Urinary bladder (tissue), 4 donors: ENCODE measurements around the gene VGLL2. TPM values are rescaled to one million over a fixed set of nuclear protein-coding genes. Genes with fewer than 3 reads are reported as not detected.

Experiments
- DNase-seq: peaks from one replicate; pipeline ENCODE4 v3.0.0-alpha.2; 2015; ENCODE audit errors: extremely low spot score
- H3K27ac ChIP-seq: one replicate; pipeline ENCODE4 v1.5.1; 2013; ENCODE audit warnings: low read depth, mild to moderate bottlenecking, moderate library complexity
- H3K36me3 ChIP-seq: one replicate; pipeline ENCODE4 v1.6.1; 2013; ENCODE audit warnings: mild to moderate bottlenecking, moderate library complexity; ENCODE audit not compliant: insufficient read depth
- H3K4me1 ChIP-seq: one replicate; pipeline ENCODE4 v1.6.1; 2013; ENCODE audit warnings: mild to moderate bottlenecking, moderate library complexity; ENCODE audit not compliant: insufficient read depth
- H3K4me3 ChIP-seq: one replicate; pipeline ENCODE4 v1.5.1; 2013; ENCODE audit warnings: low read depth, low read length
- WGBS: extraction: QIAGEN DNeasy Blood & Tissue Kit; methylation state at CpG from one replicate; pipeline ENCODE4 v1.1.7; 2013; 5-methylcytosine and 5-hydroxymethylcytosine counted together
- polyA plus RNA-seq: library from polyadenylated mRNA; stranded (reverse); fragments of 200-250 nt; gene quantifications from one replicate; pipeline ENCODE4 v1.2.3, GENCODE V29; 2013
- small RNA-seq: library from RNA; depleted of rRNA; stranded (forward); fragments of <200 nt; gene quantifications from one replicate; pipeline ENCODE3, GENCODE V24; 2014
- total RNA-seq: library from RNA; depleted of rRNA; stranded (reverse); fragments of >200 nt; gene quantifications from one replicate; pipeline ENCODE4 v1.2.3, GENCODE V29; 2014
- donor health status: healthy with polysubstance abuse.
- donor health status: healthy.

VGLL2 gene
- total and polyA plus RNA-seq, 2 donors, result 0.11 TPM; not detected in 1

DNA sequence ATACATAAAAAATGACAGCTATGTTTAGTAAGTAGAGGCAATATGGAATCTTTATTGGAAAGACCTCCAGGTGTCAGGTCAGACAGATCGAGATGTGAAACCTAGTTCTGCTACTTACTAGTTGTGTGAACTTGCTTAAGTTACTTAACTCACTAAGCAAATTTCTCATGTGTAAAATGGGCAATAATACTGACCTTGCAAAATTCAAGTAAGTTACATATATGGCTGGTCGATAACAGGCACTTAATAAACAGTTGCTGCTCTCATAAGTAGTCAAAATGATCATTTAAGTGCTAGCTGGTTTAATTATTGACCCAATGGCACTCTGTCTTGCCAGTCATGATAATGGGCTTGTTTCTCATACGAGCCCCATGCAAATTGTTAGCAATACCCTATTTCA, 46.0 kb downstream of the VGLL2 start:
- no peak for DNase-seq
- Histone ChIP-seq H3K36me3 (no peaks in the 10 kb centered on the region), H3K4me1 (no peaks in the 10 kb centered on the region), H3K27ac (no peak overlapping the region), H3K4me3 (no peak overlapping the region)
- WGBS, result 84% methylated on average over 3 of the region's 3 CpGs

GRCh38 chr6:117311726-117312125, 46.4 kb downstream of the VGLL2 start:
- 88% methylated on average over 1 of the region's 1 CpG for WGBS
- Histone ChIP-seq H3K27ac (no peak overlapping the region), H3K4me3 (no peak overlapping the region), H3K4me1 (no peaks in the 10 kb centered on the region), H3K36me3 (no peaks in the 10 kb centered on the region)
- DNase-seq, result no peak

- H3K4me1 ChIP-seq, result no peaks in the 10 kb centered on the region
- no peak overlapping the region for H3K27ac ChIP-seq
- WGBS, result 43% methylated on average over 4 of the region's 4 CpGs
- DNase-seq, result no peak
- H3K36me3 ChIP-seq, result no peaks in the 10 kb centered on the region
- H3K4me3 ChIP-seq, result no peak overlapping the region
Measured at GRCh38 chr6:117317261-117317660, 51.9 kb downstream of the VGLL2 start.

Small RNAs within 50 kb of the gene (small RNA-seq; reads per million reads assigned to genes)
- not detected for gene RN7SKP18

Other genes with a start within 250 kb of the VGLL2 start
- not detected for gene ROS1, start 160.4 kb downstream of the VGLL2 start, total RNA-seq
- gene ROS1, start 160.4 kb downstream of the VGLL2 start, polyA plus RNA-seq, result not detected
- 20.9 TPM for gene DCBLD1, start 217.1 kb downstream of the VGLL2 start, total RNA-seq
- 4.5 TPM for gene DCBLD1, start 217.1 kb downstream of the VGLL2 start, polyA plus RNA-seq